HepG2 (cell line): Measurements from ENCODE around the gene VEGFB. TPM values are rescaled to one million over a fixed set of nuclear protein-coding genes. Genes with fewer than 3 reads are reported as not detected.
A peak's percentile ranks its signal among the peaks of the same experiment; 100 is the strongest.

Source experiments
- BCL6 ChIP-seq: IDR thresholded peaks from 2 replicates; pipeline ENCODE4 v1.6.1; 2016; ENCODE audit warnings: missing genetic modification reagents, missing compliant biosample characterization
- ETV6 ChIP-seq: sonication (generic); formaldehyde crosslinking; conservative IDR thresholded peaks from 2 replicates; pipeline ENCODE4 v1.4.0; 2020; ENCODE audit warnings: missing genetic modification reagents
- FIP1L1 ChIP-seq: fragments of 200-400 bp; formaldehyde crosslinking; IDR thresholded peaks from 2 replicates; pipeline ENCODE4 v1.6.1; 2018; ENCODE audit warnings: low read depth, mild to moderate bottlenecking, low read length, moderate library complexity, borderline replicate concordance; ENCODE audit not compliant: insufficient read depth
- FOXM1 ChIP-seq: sonication (generic); formaldehyde crosslinking; IDR thresholded peaks from 2 replicates; pipeline ENCODE4 v1.5.0; 2020; ENCODE audit warnings: missing genetic modification reagents
- HDAC2 ChIP-seq: sonication (generic); formaldehyde crosslinking; IDR thresholded peaks from 2 replicates; pipeline ENCODE4 v1.4.0; 2020; ENCODE audit warnings: missing genetic modification reagents
- MTF1 ChIP-seq: sonication (generic); formaldehyde crosslinking; IDR thresholded peaks from 2 replicates; pipeline ENCODE4 v1.5.0; 2020; ENCODE audit warnings: missing genetic modification reagents
- NCOA2 ChIP-seq: sonication (generic); formaldehyde crosslinking; IDR thresholded peaks from 2 replicates; pipeline ENCODE4 v1.8.0; 2022; ENCODE audit warnings: inconsistent platforms
- NFIB ChIP-seq: sonication (generic); formaldehyde crosslinking; IDR thresholded peaks from 2 replicates; pipeline ENCODE4 v1.9.0; 2021; ENCODE audit warnings: missing genetic modification reagents, mild to moderate bottlenecking, borderline replicate concordance
- NPAS2 ChIP-seq: sonication (generic); formaldehyde crosslinking; IDR thresholded peaks from 2 replicates; pipeline ENCODE4 v1.8.0; 2022; ENCODE audit warnings: mild to moderate bottlenecking, missing genetic modification reagents, borderline replicate concordance
- SRY ChIP-seq: sonication (generic); formaldehyde crosslinking; IDR thresholded peaks from 2 replicates; pipeline ENCODE4 v1.8.0; 2022; ENCODE audit warnings: mild to moderate bottlenecking, missing genetic modification reagents
- YEATS2 ChIP-seq: sonication (generic); formaldehyde crosslinking; IDR thresholded peaks from 2 replicates; pipeline ENCODE4 v1.4.0; 2020; ENCODE audit warnings: missing genetic modification reagents, borderline replicate concordance
- ZNF33B ChIP-seq: sonication (generic); formaldehyde crosslinking; IDR thresholded peaks from 2 replicates; pipeline ENCODE4 v1.5.1; 2020; ENCODE audit warnings: mild to moderate bottlenecking, missing genetic modification reagents
- ZNF451 ChIP-seq: sonication (generic); formaldehyde crosslinking; IDR thresholded peaks from 2 replicates; pipeline ENCODE4 v1.5.0; 2020; ENCODE audit warnings: mild to moderate bottlenecking, missing genetic modification reagents
- ZNF552 ChIP-seq: sonication (generic); formaldehyde crosslinking; IDR thresholded peaks from 2 replicates; pipeline ENCODE4 v1.9.0; 2022; ENCODE audit warnings: missing genetic modification reagents, mild to moderate bottlenecking, borderline replicate concordance
- ZNF598 ChIP-seq: sonication (generic); formaldehyde crosslinking; IDR thresholded peaks from 2 replicates; pipeline ENCODE4 v1.5.1; 2020; ENCODE audit warnings: mild to moderate bottlenecking, missing genetic modification reagents, borderline replicate concordance
- polyA plus RNA-seq, 8 experiments: library from polyadenylated mRNA; depleted of rRNA in 3 of 8; stranded (reverse) in 7 of 8; unstranded in 1 of 8; fragments of >200 nt; fragmentation: Illumina TruSeq in 4 of 8; extraction: Trizol in 4 of 8; gene quantifications; 2 replicates each; pipeline versions ENCODE4 v1.2.1 to v1.2.3, GENCODE V29; 2011 to 2016; ENCODE audit warnings: low read depth in 4 of 8, missing spikeins in 1 of 8, mixed read lengths in 1 of 8; ENCODE audit not compliant: insufficient read depth in 1 of 8
- total RNA-seq, 5 experiments: library from RNA; depleted of rRNA; stranded (reverse); fragments of >200 nt; fragmentation: Illumina TruSeq; extraction: Trizol; gene quantifications; 2 replicates each; pipeline ENCODE4 v1.2.3, GENCODE V29; 2016; ENCODE audit warnings: low read depth in 1 of 5
- TF ChIP-seq, protein P1 (sequence below): conservative IDR thresholded peaks from 2 replicates; pipeline ENCODE4 v1.6.1; 2018; ENCODE audit warnings: missing genetic modification reagents
- TF ChIP-seq, protein P2 (sequence below): IDR thresholded peaks from 2 replicates; pipeline ENCODE4 v1.6.1; 2016; ENCODE audit warnings: low read depth, control low read depth
- TF ChIP-seq, protein P3 (sequence below): sonication (generic); formaldehyde crosslinking; IDR thresholded peaks from 2 replicates; pipeline ENCODE4 v1.4.0; 2020; ENCODE audit warnings: missing genetic modification reagents
- TF ChIP-seq, protein P4 (sequence below): sonication (generic); formaldehyde crosslinking; IDR thresholded peaks from 2 replicates; pipeline ENCODE4 v1.8.1; 2023; ENCODE audit warnings: mild to moderate bottlenecking, missing genetic modification reagents

Gene VEGFB
- total and polyA plus RNA-seq, 2 of the 13 experiments (the other 11 are each of a cell fraction or from before 2014, with no cell fraction given): 9.0 to 11.3 TPM

DNA sequence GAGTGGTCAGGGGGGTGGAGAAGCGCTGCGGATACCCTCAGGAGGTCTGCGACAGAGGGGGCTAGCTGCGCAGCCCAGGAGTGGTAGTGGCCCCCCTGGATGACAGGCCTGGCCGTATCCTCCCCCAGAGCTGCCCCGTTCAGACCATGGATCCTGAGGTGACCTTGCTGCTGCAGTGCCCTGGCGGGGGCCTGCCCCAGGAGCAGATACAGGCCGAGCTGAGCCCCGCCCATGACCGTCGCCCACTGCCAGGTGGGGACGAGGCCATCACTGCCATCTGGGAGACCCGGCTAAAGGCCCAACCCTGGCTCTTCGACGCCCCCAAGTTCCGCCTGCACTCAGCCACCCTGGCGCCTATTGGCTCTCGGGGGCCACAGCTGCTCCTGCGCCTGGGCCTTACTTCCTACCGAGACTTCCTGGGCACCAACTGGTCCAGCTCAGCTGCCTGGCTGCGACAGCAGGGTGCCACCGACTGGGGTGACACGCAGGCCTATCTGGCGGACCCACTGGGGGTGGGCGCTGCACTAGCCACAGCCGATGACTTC, 7.8 kb upstream of the VEGFB start (continued):
- TF ChIP-seq, protein P1, sequence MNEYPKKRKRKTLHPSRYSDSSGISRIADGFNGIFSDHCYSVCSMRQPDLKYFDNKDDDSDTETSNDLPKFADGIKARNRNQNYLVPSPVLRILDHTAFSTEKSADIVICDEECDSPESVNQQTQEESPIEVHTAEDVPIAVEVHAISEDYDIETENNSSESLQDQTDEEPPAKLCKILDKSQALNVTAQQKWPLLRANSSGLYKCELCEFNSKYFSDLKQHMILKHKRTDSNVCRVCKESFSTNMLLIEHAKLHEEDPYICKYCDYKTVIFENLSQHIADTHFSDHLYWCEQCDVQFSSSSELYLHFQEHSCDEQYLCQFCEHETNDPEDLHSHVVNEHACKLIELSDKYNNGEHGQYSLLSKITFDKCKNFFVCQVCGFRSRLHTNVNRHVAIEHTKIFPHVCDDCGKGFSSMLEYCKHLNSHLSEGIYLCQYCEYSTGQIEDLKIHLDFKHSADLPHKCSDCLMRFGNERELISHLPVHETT (CRISPR knock-in tag): 0 out of 2 replicates have a peak, but pooled peaks have one; percentile 33
- TF ChIP-seq ZNF552 (CRISPR knock-in tag) (no peak), YEATS2 (CRISPR knock-in tag) (no peak; the same call in 1 of the 2 replicates), NCOA2 (CRISPR knock-in tag) (0 out of 2 replicates have a peak, but pooled peaks have one; percentile 15), BCL6 (no peak), FOXM1 (0 out of 2 replicates have a peak, but pooled peaks have one; percentile 8), NFIB (no peak), ZNF598 (CRISPR knock-in tag) (0 out of 2 replicates have a peak, but pooled peaks have one; percentile 25), ZNF451 (CRISPR knock-in tag) (0 out of 2 replicates have a peak, but pooled peaks have one; percentile 21), FIP1L1 (no peak), HDAC2 (CRISPR knock-in tag) (peak; percentile 31; the same call in 1 of the 2 replicates), NPAS2 (no peak), MTF1 (CRISPR knock-in tag) (no peak), SRY (CRISPR knock-in tag) (peak; percentile 48; the same call in 1 of the 2 replicates), ZNF33B (CRISPR knock-in tag) (no peak), ETV6 (CRISPR knock-in tag) (peak; percentile 58; the same call in 1 of the 2 replicates)
- TF ChIP-seq, protein P2, sequence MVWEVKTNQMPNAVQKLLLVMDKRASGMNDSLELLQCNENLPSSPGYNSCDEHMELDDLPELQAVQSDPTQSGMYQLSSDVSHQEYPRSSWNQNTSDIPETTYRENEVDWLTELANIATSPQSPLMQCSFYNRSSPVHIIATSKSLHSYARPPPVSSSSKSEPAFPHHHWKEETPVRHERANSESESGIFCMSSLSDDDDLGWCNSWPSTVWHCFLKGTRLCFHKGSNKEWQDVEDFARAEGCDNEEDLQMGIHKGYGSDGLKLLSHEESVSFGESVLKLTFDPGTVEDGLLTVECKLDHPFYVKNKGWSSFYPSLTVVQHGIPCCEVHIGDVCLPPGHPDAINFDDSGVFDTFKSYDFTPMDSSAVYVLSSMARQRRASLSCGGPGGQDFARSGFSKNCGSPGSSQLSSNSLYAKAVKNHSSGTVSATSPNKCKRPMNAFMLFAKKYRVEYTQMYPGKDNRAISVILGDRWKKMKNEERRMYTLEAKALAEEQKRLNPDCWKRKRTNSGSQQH (CRISPR knock-in tag): no peak
- TF ChIP-seq, protein P3, sequence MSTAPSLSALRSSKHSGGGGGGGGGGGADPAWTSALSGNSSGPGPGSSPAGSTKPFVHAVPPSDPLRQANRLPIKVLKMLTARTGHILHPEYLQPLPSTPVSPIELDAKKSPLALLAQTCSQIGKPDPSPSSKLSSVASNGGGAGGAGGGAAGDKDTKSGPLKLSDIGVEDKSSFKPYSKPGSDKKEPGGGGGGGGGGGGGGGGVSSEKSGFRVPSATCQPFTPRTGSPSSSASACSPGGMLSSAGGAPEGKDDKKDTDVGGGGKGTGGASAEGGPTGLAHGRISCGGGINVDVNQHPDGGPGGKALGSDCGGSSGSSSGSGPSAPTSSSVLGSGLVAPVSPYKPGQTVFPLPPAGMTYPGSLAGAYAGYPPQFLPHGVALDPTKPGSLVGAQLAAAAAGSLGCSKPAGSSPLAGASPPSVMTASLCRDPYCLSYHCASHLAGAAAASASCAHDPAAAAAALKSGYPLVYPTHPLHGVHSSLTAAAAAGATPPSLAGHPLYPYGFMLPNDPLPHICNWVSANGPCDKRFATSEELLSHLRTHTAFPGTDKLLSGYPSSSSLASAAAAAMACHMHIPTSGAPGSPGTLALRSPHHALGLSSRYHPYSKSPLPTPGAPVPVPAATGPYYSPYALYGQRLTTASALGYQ (CRISPR knock-in tag): 0 out of 2 replicates have a peak, but pooled peaks have one; percentile 29
- TF ChIP-seq, protein P4, sequence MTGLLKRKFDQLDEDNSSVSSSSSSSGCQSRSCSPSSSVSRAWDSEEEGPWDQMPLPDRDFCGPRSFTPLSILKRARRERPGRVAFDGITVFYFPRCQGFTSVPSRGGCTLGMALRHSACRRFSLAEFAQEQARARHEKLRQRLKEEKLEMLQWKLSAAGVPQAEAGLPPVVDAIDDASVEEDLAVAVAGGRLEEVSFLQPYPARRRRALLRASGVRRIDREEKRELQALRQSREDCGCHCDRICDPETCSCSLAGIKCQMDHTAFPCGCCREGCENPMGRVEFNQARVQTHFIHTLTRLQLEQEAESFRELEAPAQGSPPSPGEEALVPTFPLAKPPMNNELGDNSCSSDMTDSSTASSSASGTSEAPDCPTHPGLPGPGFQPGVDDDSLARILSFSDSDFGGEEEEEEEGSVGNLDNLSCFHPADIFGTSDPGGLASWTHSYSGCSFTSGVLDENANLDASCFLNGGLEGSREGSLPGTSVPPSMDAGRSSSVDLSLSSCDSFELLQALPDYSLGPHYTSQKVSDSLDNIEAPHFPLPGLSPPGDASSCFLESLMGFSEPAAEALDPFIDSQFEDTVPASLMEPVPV (CRISPR knock-in tag): peak; percentile 69; the same call in 1 of the 2 replicates
